ENCODE data around the gene PLA2G6. TPM values are rescaled to one million over a fixed set of nuclear protein-coding genes. Genes with fewer than 3 reads are reported as not detected.
A peak's percentile ranks its signal among the peaks of the same experiment; 100 is the strongest.

PLA2G6 gene
- total and polyA plus RNA-seq, 2 of the 4 experiments (the other 2 are of a cell fraction) = 6.1 to 10.3 TPM

GRCh38 chr22:38167988-38168407 lies 13.6 kb downstream of the PLA2G6 start:
- H3K4me1 ChIP-seq (ENCODE audit: control insufficient read depth, insufficient read depth, low read length) = peaks cover 12% of the 10 kb centered on the region
- in situ Hi-C loops (cut with MboI; ENCODE audit: low sequenced_read_pairs) (no loop called here), intact Hi-C loops (cut with micrococcal nuclease) (no loop called here), dilution Hi-C loops (cut with HindIII; ENCODE audit: low sequenced_read_pairs, unreplicated experiment) (no loop called here)
- no peak overlapping the region for H3K18ac ChIP-seq (ENCODE audit: low read depth, low read length)
- WGBS, 2 experiments (ENCODE audit: extremely low coverage in 2 of 2, insufficient read length in 1 of 2) = 40% methylated on average over 5 of the region's 7 CpGs; no CpG with 5 or more reads in 1 of the 2 experiments
- H2BK20ac ChIP-seq (ENCODE audit: low read depth, low read length) = no peak overlapping the region
- peak overlapping the region; percentile 45 for H2AK9ac ChIP-seq (replicated peaks; ENCODE audit: low read depth, low read length, poor library complexity)
- no peak overlapping the region; the same call in 1 of the 2 replicates for H3K4ac ChIP-seq (ENCODE audit: low read depth, low read length)
- no peaks in the 10 kb centered on the region for H4K20me1 ChIP-seq (ENCODE audit: insufficient read depth, low read length)
- H3K36me3 ChIP-seq (ENCODE audit: control insufficient read depth, insufficient read depth, low read length) = no peaks in the 10 kb centered on the region; the same call in 1 of the 2 replicates
- no peak overlapping the region for H4K8ac ChIP-seq (ENCODE audit: low read depth in 2 of 2, low read length in 2 of 2)
- H3K23ac ChIP-seq (ENCODE audit: low read depth, low read length) = 0 out of 2 replicates have a peak overlapping the region, but pooled peaks have one; percentile 38
- no peak overlapping the region for H2BK120ac ChIP-seq (ENCODE audit: low read depth, low read length)
- ChIA-PET CTCF (no interaction called here), POLR2A (ENCODE audit: unreplicated experiment) (no interaction called here)
- H3K27ac ChIP-seq (ENCODE audit: insufficient read depth, low read length) = no peak overlapping the region
- H3K9ac ChIP-seq (ENCODE audit: low read depth, low read length) = no peak overlapping the region
- no peak for DNase-seq
- H3K79me1 ChIP-seq (ENCODE audit: low read depth in 1 of 2, low read length in 2 of 2) = peaks cover 0 to under 1% of the 10 kb centered on the region in 2 experiments; a peak in 1 of 4 replicates
- no peaks in the 10 kb centered on the region for H3K9me3 ChIP-seq (ENCODE audit: control insufficient read depth, insufficient read depth, low read length)
- no peaks in the 10 kb centered on the region for H3K27me3 ChIP-seq (ENCODE audit: control insufficient read depth, insufficient read depth, low read length)
- H2BK15ac ChIP-seq (ENCODE audit: low read depth, low read length) = no peak overlapping the region
- ATAC-seq (ENCODE audit: low read depth) = peak; percentile 18; the same call in 1 of the 2 replicates
- H4K5ac ChIP-seq (ENCODE audit: low read depth, low read length) = no peak overlapping the region
- peaks cover 11% of the 10 kb centered on the region; the same call in 1 of the 2 replicates for H3K9me1 ChIP-seq (ENCODE audit: insufficient read depth, low read length)
- H4K91ac ChIP-seq (ENCODE audit: insufficient read depth, low read depth, low read length) = no peak overlapping the region
- H2AK5ac ChIP-seq (ENCODE audit: low read depth, low read length) = 0 out of 2 replicates have a peak overlapping the region, but pooled peaks have one; percentile 33
- no peak overlapping the region for H2BK5ac ChIP-seq (ENCODE audit: low read depth, low read length, poor library complexity, severe bottlenecking)
- H3K4me3 ChIP-seq (ENCODE audit: insufficient read depth, low read depth, low read length) = no peak overlapping the region
- H2AFZ ChIP-seq (replicated peaks; ENCODE audit: low read length, poor library complexity) = peak overlapping the region; percentile 38
- H3K14ac ChIP-seq (replicated peaks; ENCODE audit: low read depth, low read length) = no peak overlapping the region
- H3K4me2 ChIP-seq (ENCODE audit: low read depth, low read length) = no peak overlapping the region
- no TSS peak for BruUV-seq (replicated peaks)
- H3K56ac ChIP-seq (ENCODE audit: extremely low read depth, insufficient read depth, low read length) = no peak overlapping the region
- no peak for TF ChIP-seq CTCF (conservative IDR thresholded peaks at IDR 0.05; ENCODE audit: low read depth, low read length)
- TF ChIP-seq SMC3 (IDR thresholded peaks at IDR 0.05; ENCODE audit: low read depth, low read length) = no peak

Measured in IMR-90 (cell line).